HUES6 (cell line): ENCODE data around the gene ACOT7.
"Not testable (repeated sequence)": the region's sequence is repeated elsewhere in the genome, so short reads cannot be mapped to it uniquely, and the experiment has no call there.

Source experiments
- H3K27ac ChIP-seq: 2 replicates; pipeline ENCODE4 v1.7.0; 2013; ENCODE audit warnings: low read depth, mild to moderate bottlenecking, low read length, inconsistent platforms
- H3K27me3 ChIP-seq: 2 replicates; pipeline ENCODE4 v1.6.1; 2013; ENCODE audit warnings: low read length; ENCODE audit not compliant: control insufficient read depth, insufficient read depth
- H3K36me3 ChIP-seq: 2 replicates; pipeline ENCODE4 v1.6.1; 2013; ENCODE audit warnings: low read length; ENCODE audit not compliant: control insufficient read depth, insufficient read depth
- H3K4me1 ChIP-seq: 2 replicates; pipeline ENCODE4 v1.6.1; 2013; ENCODE audit warnings: low read length; ENCODE audit not compliant: control insufficient read depth, insufficient read depth
- H3K4me3 ChIP-seq: 2 replicates; pipeline ENCODE4 v1.5.1; 2013; ENCODE audit warnings: low read depth, low read length
- H3K9ac ChIP-seq: one replicate; pipeline ENCODE4 v1.6.1; 2013; ENCODE audit warnings: mild to moderate bottlenecking, low read length
- H3K9me3 ChIP-seq: 2 replicates; pipeline ENCODE4 v1.6.1; 2013; ENCODE audit warnings: low read depth, low read length; ENCODE audit not compliant: control insufficient read depth, insufficient read depth

The ACOT7 gene

DNA sequence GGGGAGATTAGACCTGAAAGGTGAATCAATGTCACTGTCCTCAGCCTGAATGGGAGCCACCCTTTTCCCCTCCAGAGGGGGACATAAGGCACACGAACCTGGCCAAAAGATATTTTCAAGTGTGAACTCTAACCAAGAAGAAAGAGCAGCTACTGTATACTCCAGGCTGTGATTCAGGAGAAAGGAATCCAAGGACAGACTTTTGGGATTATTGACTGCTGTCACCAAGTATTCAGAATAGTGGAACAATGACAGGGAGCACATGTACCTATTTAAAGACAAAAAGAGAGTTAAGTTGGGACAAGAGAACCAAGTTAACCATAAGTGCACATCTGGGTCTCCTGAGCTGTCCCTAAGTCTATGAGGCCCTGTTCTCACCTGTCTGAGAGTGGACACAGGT, 160.2 kb downstream of the ACOT7 start:
- Histone ChIP-seq H3K36me3 (peaks cover 53% of the 10 kb centered on the region), H3K27me3 (no peaks in the 10 kb centered on the region), H3K4me1 (peaks cover 14% of the 10 kb centered on the region), H3K4me3 (no peak overlapping the region), H3K9me3 (no peaks in the 10 kb centered on the region), H3K27ac (no peak overlapping the region), H3K9ac (no peak overlapping the region)

DNA sequence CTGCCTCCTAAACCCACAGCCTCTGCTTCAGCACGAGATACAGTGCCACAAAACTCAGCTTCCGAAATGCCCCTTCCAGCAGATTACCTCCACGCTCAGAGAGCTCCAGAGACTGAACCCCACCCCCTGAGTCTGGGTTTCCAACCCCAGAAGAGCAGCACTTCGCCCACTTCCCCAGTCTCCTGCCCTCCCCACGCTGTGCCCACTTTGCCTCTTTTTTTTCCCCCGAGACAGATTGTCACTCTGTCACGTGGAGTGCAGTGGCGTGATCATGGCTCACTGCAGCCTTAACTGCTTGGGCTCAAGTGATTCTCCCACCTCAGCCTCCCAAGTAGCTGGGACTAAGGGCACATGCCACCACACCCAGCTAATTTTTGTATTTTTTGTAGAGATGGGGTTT, 167.9 kb downstream of the ACOT7 start:
- Histone ChIP-seq H3K4me1 (no peaks in the 10 kb centered on the region), H3K27ac (no peak overlapping the region), H3K9ac (peak overlapping the region; percentile 3), H3K27me3 (no peaks in the 10 kb centered on the region), H3K36me3 (peaks cover 82% of the 10 kb centered on the region), H3K4me3 (no peak overlapping the region), H3K9me3 (no peaks in the 10 kb centered on the region)

DNA sequence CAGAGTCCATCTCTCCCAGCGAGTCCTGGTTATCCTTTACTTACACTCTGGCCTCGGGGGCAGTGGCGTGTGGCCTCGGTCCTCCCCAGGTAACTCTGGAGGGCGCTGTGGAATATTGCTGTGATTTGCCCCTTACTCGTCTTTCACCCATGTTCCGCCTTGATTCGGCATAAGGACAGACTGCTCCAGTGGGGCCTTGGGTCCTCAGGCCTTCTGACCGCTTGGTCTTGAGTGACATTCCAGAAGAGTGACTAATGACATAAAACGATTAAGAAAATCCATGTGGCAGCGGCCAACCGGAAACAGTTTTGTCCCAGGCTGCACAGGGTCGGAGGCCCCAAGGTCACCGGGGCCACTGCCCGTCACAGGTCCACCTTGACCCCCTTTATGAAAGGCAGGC, 168.8 kb downstream of the ACOT7 start:
- Histone ChIP-seq H3K9me3 (no peaks in the 10 kb centered on the region), H3K9ac (no peak overlapping the region), H3K27me3 (no peaks in the 10 kb centered on the region), H3K36me3 (peaks cover 80% of the 10 kb centered on the region), H3K4me3 (no peak overlapping the region), H3K4me1 (no peaks in the 10 kb centered on the region), H3K27ac (no peak overlapping the region)

DNA sequence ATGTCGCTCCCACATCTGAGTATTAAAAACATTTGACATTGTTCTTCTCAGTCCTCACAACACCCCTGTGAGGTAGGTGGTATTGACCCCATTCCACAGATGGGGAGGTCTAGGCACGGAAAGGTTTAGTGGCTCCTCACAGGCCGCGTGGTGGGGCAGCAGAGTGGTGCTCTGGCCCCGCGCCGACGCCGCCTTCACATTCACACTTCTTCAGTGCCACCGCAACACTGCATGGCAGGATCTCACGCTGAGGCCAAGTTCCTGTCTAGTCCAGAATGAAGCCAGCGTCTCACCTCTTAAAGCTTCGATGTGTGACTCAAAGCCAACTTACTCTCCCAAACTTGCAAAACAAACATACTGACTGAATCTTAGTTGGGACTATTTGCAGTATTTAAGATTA, 169.9 kb downstream of the ACOT7 start:
- H3K4me1 ChIP-seq = no peaks in the 10 kb centered on the region

DNA sequence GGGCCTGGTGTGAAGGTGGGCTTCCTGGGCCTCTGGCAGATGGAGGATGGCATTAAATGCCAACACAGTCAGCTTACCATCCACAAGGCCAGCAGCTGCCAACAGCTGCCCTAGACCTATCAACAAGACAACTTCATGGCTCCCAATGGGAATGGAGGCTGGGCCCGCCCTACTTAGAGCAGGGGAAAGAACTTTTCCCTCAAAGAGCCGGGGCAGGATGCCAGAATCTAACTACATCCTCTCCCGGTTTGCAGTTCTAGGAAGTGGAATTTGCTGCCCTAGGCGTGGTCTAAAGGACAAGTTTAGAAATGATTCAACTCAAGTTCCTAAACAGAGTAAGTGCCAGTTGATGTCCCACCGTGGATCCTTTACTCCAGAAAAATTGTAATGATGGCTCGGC, 170.9 kb downstream of the ACOT7 start:
- no peaks in the 10 kb centered on the region for H3K9me3 ChIP-seq
- no peak overlapping the region for H3K9ac ChIP-seq
- no peaks in the 10 kb centered on the region for H3K4me1 ChIP-seq
- peaks cover 63% of the 10 kb centered on the region for H3K36me3 ChIP-seq
- H3K27me3 ChIP-seq = no peaks in the 10 kb centered on the region
- H3K4me3 ChIP-seq = no peak overlapping the region
- H3K27ac ChIP-seq = no peak overlapping the region

More for the DNA sequence above, 169.9 kb downstream of the ACOT7 start:
- Histone ChIP-seq H3K4me3 (no peak overlapping the region), H3K27me3 (no peaks in the 10 kb centered on the region), H3K27ac (no peak overlapping the region), H3K9ac (no peak overlapping the region), H3K9me3 (no peaks in the 10 kb centered on the region), H3K36me3 (peaks cover 71% of the 10 kb centered on the region)

DNA sequence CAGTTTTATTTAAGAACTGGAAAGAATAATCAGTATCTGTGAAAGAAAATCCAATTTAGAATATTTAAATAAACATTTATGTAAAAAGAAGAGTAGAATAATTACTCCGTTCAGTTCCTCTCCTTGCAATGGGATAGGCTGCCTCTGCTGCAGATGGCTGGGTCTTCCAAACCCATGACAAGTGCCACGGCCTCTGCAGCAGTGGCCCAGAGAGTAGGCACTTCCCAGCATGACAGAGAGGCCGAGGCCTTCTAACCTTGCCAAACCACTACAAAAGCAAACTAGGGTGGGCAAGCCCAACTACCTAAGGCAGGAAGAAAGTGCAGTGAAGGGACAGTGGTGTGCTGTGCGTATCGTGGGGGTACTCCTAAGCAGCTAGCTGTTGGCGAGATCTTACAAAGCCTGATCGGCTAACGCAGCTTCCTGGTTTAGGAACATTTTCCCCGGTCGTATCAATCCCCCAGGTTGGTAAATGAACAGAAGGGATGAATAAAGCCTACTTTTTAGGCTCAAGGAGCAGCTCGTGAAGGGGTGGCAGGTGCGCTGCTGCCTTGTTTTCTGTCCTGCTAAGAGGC, 172.3 kb downstream of the ACOT7 start:
- H3K36me3 ChIP-seq = peaks cover 52% of the 10 kb centered on the region
- H3K4me1 ChIP-seq = no peaks in the 10 kb centered on the region
- H3K27ac ChIP-seq = no peak overlapping the region
- H3K4me3 ChIP-seq = no peak overlapping the region
- no peak overlapping the region for H3K9ac ChIP-seq
- H3K27me3 ChIP-seq = no peaks in the 10 kb centered on the region
- no peaks in the 10 kb centered on the region for H3K9me3 ChIP-seq

DNA sequence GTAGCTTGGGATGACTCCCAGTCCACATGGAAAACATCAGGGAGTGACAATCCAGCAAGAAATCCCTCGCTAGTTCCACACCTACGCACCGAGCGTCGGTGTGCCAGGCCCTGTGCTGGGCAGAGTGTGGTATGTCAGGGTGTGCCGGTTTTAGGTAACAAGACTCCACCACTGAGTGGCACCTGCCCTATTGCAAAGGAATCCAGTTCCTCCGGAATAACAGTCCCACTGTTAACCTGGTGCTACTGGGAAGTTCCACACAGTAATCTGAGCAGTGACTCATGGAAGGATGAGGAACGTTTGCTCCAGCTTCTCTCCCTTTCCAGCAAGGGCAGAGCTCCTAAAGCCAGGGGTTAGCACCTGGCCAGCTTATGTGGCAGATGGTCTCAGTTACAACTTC, 173.3 kb downstream of the ACOT7 start:
- Histone ChIP-seq H3K9ac (no peak overlapping the region), H3K4me1 (no peaks in the 10 kb centered on the region), H3K27ac (no peak overlapping the region), H3K27me3 (no peaks in the 10 kb centered on the region), H3K36me3 (peaks cover 42% of the 10 kb centered on the region), H3K4me3 (no peak overlapping the region), H3K9me3 (no peaks in the 10 kb centered on the region)

DNA sequence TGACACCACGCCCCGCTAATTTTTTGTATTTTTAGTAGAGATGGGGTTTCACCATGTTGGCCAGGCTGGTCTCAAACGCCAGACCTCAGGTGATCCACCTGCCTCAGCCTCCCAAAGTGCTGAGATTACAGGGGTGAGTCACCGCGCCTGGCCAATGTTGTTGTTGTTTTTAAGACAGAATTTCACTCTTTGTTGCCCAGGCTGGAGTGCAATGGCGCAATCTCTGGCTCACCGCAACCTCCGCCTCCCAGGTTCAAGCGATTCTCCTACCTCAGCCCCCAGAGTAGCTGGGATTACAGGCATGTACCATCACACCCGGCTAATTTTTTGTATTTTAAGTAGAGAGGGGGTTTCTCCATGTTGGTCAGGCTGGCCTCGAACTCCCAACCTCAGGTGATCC, 173.9 kb downstream of the ACOT7 start:
- not testable (repeated sequence) for H3K27ac ChIP-seq, H3K9me3 ChIP-seq, H3K27me3 ChIP-seq, H3K4me3 ChIP-seq, H3K4me1 ChIP-seq, H3K9ac ChIP-seq
- H3K36me3 ChIP-seq = peaks cover 36% of the 10 kb centered on the region

DNA sequence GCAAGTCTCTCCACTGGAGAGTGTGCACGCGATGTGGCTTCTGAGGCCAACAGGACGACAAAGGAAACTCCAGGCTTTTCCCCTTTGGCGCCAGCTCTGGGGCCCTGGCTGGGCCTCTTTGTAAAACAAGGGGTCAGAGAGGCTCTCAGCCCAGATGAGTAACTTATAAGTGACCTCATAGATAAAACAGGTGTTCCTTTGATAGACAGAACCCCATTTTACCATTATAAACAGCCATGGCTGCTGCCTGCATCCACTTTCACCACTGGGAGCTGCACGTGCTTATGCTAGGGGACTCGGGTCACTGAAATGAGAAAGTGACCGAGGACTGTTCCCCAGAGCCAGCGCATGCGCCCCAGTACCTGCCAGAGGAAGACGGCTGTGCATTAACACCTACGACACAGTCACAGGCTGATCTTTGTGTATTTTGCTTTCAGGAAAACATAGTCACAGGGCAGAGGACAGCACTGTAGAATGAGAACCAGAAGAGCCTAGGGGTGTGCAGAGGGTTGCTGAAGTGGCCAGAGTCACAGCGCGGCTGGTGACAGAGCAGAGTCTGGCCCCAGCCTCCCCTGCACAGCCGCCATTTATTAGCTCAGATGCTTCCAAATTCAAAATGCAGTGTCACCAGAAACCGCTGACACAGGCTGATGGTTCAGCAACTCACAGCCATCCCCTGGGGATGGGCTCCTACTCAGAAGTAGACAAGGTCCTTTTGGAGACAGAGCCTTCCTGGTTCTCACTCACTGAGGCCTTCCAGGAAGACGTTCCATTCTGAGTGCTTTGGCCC, 175.0 kb downstream of the ACOT7 start:
- Histone ChIP-seq H3K36me3 (peaks cover 25% of the 10 kb centered on the region), H3K27ac (no peak overlapping the region), H3K27me3 (0 out of 2 replicates have a peak, but pooled peaks cover under 1% of the 10 kb centered on the region), H3K9me3 (no peaks in the 10 kb centered on the region), H3K4me3 (no peak overlapping the region), H3K4me1 (no peaks in the 10 kb centered on the region), H3K9ac (no peak overlapping the region)
